Pancreas (tissue), 10 donors: ENCODE results near the gene TEX28. TPM values are rescaled to one million over a fixed set of nuclear protein-coding genes. Genes with fewer than 3 reads are reported as not detected.
"Not testable (repeated sequence)": the region's sequence is repeated elsewhere in the genome, so short reads cannot be mapped to it uniquely, and the experiment has no call there.

Experiments used
- ATAC-seq, 4 donors: fragments of 200-7000 bp; cut with Tn5 transposase; one replicate each; pipeline versions ENCODE4 v1.8.0 to v1.9.1; 2020; ENCODE audit warnings: mild to moderate bottlenecking in 4 of 4, moderate library complexity in 4 of 4
- DNase-seq, 6 donors: peaks; one replicate each; pipeline ENCODE4 v3.0.0-alpha.2; 2020
- FAIRE-seq: peaks from 2 replicates; lab custom pipeline; 2012; peaks lifted over from hg19 to GRCh38; lab: Jason Lieb, UNC
- H3K27ac ChIP-seq, 4 donors: fragments of 200-600 bp; sonication (generic); 1 replicate in 3 of 4; 2 replicates in 1 of 4; pipeline versions ENCODE4 v1.5.0 to v1.8.0; 2020
- H3K27me3 ChIP-seq, 4 donors: fragments of 200-600 bp; one replicate each; pipeline ENCODE4 v1.8.0; 2021
- H3K36me3 ChIP-seq, 3 donors: fragments of 200-600 bp; sonication (generic) in 1 of 3; one replicate each; pipeline versions ENCODE4 v1.5.0 to v1.8.0; 2020 to 2021
- H3K4me1 ChIP-seq, 3 donors: fragments of 200-600 bp; one replicate each; pipeline ENCODE4 v1.8.0; 2021
- H3K4me3 ChIP-seq, 4 donors: fragments of 200-600 bp; sonication (generic) in 2 of 4; one replicate each; pipeline versions ENCODE4 v1.5.0 to v1.8.0; 2020 to 2021
- H3K9me3 ChIP-seq, 4 donors: fragments of 200-600 bp; one replicate each; pipeline ENCODE4 v1.8.0; 2021
- WGBS, 2 donors: extraction: QIAGEN DNeasy Blood & Tissue Kit; methylation state at CpG; one replicate each; pipeline ENCODE4 v1.1.7; 2013; 5-methylcytosine and 5-hydroxymethylcytosine counted together
- intact Hi-C, 3 donors: fragments of 100-400 bp; cut with DNase I; formaldehyde crosslinking; loops; one replicate each; pipeline versions ENCODE4 v1.11.1 to v1.14.2; 2022
- polyA plus RNA-seq, 2 donors: library from polyadenylated mRNA; stranded (reverse); fragments of 200-250 nt; gene quantifications; one replicate each; pipeline ENCODE4 v1.2.3, GENCODE V29; 2013
- total RNA-seq, 6 donors: library from RNA; stranded (reverse); fragmentation: NEBNext Ultra II Directional in 4 of 6; extraction: Animal tissue kit (Norgen Biotek cat#: 25700) in 4 of 6; gene quantifications; one replicate each; pipeline versions ENCODE4 v1.2.1 to v1.2.4, GENCODE V29; 2021 to 2023
- TF ChIP-seq, protein P1 (sequence below), 4 donors: fragments of 200-600 bp; sonication (generic) in 3 of 4; IDR thresholded peaks; one replicate each; pipeline versions ENCODE4 v1.5.0 to v1.8.0; 2021; ENCODE audit warnings: antibody characterized with exemption in 4 of 4
- donor health status: healthy with polysubstance abuse.
- donor health status: DM: no; HTN: no; CAD: no; lungs with moderate emphysema.
- donor health status: DM: no; HTN: no; CAD: no.
- donor health status: control.
- donor health status: control.
- donor health status: Bipolar disorder and iron deficiency.
- donor health status: DM: yes; HTN: yes; CAD: no.
- donor health status: DM: no; HTN: no; CAD: no.
- donor health status: DM: no; HTN: no; CAD: no.
- donor health status: DM: yes; HTN: yes; CAD: no.

Gene TEX28, protein sequence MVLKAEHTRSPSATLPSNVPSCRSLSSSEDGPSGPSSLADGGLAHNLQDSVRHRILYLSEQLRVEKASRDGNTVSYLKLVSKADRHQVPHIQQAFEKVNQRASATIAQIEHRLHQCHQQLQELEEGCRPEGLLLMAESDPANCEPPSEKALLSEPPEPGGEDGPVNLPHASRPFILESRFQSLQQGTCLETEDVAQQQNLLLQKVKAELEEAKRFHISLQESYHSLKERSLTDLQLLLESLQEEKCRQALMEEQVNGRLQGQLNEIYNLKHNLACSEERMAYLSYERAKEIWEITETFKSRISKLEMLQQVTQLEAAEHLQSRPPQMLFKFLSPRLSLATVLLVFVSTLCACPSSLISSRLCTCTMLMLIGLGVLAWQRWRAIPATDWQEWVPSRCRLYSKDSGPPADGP
- total RNA-seq (not detected), polyA plus RNA-seq (not detected)

- no peaks in the 10 kb centered on the region for H3K36me3 ChIP-seq
- FAIRE-seq (no peak), DNase-seq (no peak), ATAC-seq (no peak)
- intact Hi-C loops: no loop called here
- no peaks in the 10 kb centered on the region for H3K4me1 ChIP-seq
- no peak within 1 kb of the TSS for H3K4me3 ChIP-seq
- no peaks in the 10 kb centered on the region for H3K27me3 ChIP-seq
- H3K9me3 ChIP-seq: no peaks in the 10 kb centered on the region
- no peak within 1 kb of the TSS for H3K27ac ChIP-seq
- TF ChIP-seq, protein P1, sequence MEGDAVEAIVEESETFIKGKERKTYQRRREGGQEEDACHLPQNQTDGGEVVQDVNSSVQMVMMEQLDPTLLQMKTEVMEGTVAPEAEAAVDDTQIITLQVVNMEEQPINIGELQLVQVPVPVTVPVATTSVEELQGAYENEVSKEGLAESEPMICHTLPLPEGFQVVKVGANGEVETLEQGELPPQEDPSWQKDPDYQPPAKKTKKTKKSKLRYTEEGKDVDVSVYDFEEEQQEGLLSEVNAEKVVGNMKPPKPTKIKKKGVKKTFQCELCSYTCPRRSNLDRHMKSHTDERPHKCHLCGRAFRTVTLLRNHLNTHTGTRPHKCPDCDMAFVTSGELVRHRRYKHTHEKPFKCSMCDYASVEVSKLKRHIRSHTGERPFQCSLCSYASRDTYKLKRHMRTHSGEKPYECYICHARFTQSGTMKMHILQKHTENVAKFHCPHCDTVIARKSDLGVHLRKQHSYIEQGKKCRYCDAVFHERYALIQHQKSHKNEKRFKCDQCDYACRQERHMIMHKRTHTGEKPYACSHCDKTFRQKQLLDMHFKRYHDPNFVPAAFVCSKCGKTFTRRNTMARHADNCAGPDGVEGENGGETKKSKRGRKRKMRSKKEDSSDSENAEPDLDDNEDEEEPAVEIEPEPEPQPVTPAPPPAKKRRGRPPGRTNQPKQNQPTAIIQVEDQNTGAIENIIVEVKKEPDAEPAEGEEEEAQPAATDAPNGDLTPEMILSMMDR (IDR thresholded peaks at IDR 0.05): no peak
- 84 to 88% methylated on average over 36 to 39 of the region's 39 CpGs for WGBS, 2 donors
Measured at GRCh38 chrX:154294791-154295574, at the start of gene TEX28. Gene TEX28 (minus strand): TSS chrX:154295124. CDS start chrX:154292117, 3,007 bp downstream.

DNA sequence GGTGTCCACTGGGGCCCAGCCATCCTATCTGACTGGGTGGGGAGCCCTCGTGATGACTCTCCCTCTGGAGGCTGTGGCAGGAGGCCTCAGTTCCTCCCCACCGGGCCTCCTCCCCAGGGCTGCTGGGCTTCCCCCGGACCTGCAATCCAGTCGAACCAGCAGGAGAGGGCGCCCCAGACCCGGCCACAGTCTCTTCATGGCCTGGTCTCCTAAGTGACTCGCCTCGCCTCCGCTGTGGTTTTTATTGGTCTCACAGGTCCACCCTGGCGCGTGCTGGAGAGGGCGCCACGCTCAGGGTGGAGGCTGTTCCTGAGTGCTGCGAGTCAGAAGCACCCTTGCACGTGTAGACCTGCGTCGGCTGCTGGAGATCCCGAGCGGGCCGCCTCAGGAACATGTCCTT is 48.7 kb upstream of the TEX28 start:
- H3K36me3 ChIP-seq, H3K27ac ChIP-seq, H3K4me3 ChIP-seq, DNase-seq, H3K27me3 ChIP-seq, intact Hi-C loops, H3K4me1 ChIP-seq, H3K9me3 ChIP-seq: not testable (repeated sequence)
- peak; percentile 27 to 50 (median 38) for ATAC-seq
- no CpG with 5 or more reads among the region's 20 CpGs for WGBS, 2 donors
- peak; percentile 86 for FAIRE-seq

GRCh38 chrX:154343063-154343462 is 48.1 kb upstream of the TEX28 start:
- DNase-seq, H3K36me3 ChIP-seq, H3K4me3 ChIP-seq, H3K27me3 ChIP-seq, H3K27ac ChIP-seq, intact Hi-C loops, H3K4me1 ChIP-seq, H3K9me3 ChIP-seq: not testable (repeated sequence)
- ATAC-seq (peak in 2 of 4 donors; percentile 1 to 2), FAIRE-seq (peak; percentile 54)
- no CpG with 5 or more reads among the region's 16 CpGs for WGBS, 2 donors

DNA sequence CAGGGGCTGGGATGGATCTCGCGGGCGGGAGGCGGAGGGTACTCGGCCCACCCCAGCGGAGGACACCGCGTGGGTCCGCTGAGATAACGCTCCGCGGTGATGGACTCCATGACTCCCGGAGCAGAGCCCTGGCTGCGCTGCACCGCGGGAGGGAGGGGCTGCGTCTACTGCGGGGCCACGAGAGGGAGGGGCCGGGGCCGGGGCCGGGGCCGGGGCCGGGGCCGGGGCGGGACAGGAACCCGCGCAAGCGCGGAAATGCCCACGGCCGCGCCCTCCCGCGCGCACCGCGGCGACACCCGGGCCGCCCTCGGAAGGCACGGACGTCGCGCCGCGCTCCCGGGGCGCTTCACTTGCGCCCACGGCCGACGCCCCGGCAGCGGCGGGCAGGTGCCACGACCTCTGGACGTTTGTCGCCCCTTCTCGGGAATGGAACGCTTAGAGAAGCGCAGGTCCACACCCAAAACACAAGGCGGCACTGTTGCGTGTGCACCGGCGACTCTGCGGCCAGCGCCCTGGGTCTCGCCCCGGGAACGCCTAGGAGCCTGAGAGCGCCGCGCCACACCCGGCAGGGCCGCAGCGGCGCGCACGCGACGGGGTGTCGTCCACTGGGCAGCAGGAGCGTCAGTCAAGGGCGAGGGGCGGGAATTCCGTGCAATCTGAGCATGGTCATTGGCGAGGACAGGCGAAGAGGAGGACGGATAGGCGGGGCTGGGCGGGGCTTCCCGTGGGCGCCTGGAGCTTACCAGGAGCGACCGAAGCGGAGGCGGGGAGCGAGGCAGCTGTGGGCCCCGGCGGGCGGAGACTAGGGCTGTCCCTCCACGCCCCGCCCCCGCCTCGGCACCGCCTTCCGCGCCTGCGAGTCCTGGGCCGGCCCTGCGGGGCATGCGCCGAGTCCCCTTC is 46.7 kb upstream of the TEX28 start:
- 0 to 40% methylated on average over 3 to 21 of the region's 115 CpGs for WGBS, 2 donors
- H3K4me1 ChIP-seq, H3K27me3 ChIP-seq, intact Hi-C loops, H3K36me3 ChIP-seq, H3K9me3 ChIP-seq: not testable (repeated sequence)
- ATAC-seq (peak; percentile 87 to 92 (median 88)), DNase-seq (peak in 1 of 6 donors; percentile 55), FAIRE-seq (peak; percentile 91)
- Histone ChIP-seq H3K27ac (peak overlapping the region in 1 of 4 donors; percentile 63), H3K4me3 (peak overlapping the region in 1 of 4 donors; percentile 30)

DNA sequence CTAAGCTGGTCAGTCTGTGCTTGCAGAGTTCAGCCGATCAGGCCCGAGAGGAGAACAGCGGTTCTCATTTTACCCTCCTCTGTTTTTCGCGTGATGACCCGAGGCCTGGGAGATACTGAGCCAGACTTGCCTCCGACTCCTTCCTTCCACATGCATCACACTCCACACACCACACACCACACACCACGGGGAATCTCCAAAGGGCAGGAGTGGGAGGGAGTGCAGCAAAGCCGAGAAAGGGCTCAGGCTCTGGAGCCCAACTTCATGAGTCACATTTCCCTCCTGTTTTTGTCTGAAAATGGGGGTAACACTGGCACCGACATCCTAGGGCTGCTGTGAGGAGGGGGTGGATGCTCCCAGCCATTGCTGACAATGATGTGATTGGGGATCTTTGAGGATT is 39.6 kb upstream of the TEX28 start:
- Histone ChIP-seq H3K9me3 (no peaks in the 10 kb centered on the region), H3K4me3 (no peak overlapping the region), H3K4me1 (no peaks in the 10 kb centered on the region), H3K36me3 (no peaks in the 10 kb centered on the region), H3K27me3 (peaks cover 0 to 11% (median 0%) of the 10 kb centered on the region in 4 donors), H3K27ac (no peak overlapping the region)
- FAIRE-seq: no peak
- WGBS, 2 donors: 69 to 73% methylated on average over 10 of the region's 10 CpGs
- DNase-seq: no peak
- no peak for ATAC-seq
- intact Hi-C loops: no loop called here
- TF ChIP-seq, protein P1 (IDR thresholded peaks at IDR 0.05): no peak

- Histone ChIP-seq H3K4me3 (no peak overlapping the region), H3K4me1 (no peaks in the 10 kb centered on the region), H3K36me3 (no peaks in the 10 kb centered on the region), H3K9me3 (no peaks in the 10 kb centered on the region), H3K27me3 (peaks cover 0 to 11% (median 0%) of the 10 kb centered on the region in 4 donors), H3K27ac (no peak overlapping the region)
- no peak for DNase-seq
- 67 to 76% methylated on average over 6 of the region's 6 CpGs for WGBS, 2 donors
- no peak for FAIRE-seq
- TF ChIP-seq, protein P1 (IDR thresholded peaks at IDR 0.05): no peak
- ATAC-seq: no peak
- intact Hi-C loops: no loop called here
Measured at GRCh38 chrX:154333837-154334271, 38.9 kb upstream of the TEX28 start.
